ENCODE data around the gene PLCB1.

DNA sequence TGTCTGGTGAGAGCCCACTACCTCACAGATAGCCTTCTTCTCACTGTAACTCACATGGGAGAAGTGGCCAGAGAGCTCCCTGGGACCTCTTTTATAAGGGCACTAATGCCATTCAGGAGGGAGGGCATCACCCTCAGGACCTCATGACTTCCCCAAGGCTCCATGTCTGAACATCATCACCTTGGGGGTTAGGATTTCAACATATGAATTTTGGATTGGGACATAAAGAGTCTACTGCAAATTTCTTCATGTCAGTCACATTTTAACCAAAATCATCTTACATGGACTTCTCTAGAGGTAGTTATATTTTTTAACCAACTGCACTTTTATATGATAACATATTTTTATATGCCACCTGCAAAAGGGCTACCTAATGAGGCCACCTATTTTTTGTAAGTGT lies 324.7 kb downstream of the PLCB1 start:
- TF ChIP-seq EZH2 (IDR thresholded peaks at IDR 0.05; ENCODE audit: low read depth, unreplicated experiment) (no peak), POLR2AphosphoS5 (IDR thresholded peaks at IDR 0.05; ENCODE audit: low read depth) (no peak), EZH2phosphoT487 (IDR thresholded peaks at IDR 0.05; ENCODE audit: unreplicated experiment) (no peak), CREB1 (CRISPR knock-in tag; IDR thresholded peaks at IDR 0.05; ENCODE audit: low read depth) (no peak), NANOG (IDR thresholded peaks at IDR 0.05; ENCODE audit: borderline replicate concordance) (no peak), ZNF114 (CRISPR knock-in tag; IDR thresholded peaks at IDR 0.05) (no peak)
- TF ChIP-seq, protein P1, sequence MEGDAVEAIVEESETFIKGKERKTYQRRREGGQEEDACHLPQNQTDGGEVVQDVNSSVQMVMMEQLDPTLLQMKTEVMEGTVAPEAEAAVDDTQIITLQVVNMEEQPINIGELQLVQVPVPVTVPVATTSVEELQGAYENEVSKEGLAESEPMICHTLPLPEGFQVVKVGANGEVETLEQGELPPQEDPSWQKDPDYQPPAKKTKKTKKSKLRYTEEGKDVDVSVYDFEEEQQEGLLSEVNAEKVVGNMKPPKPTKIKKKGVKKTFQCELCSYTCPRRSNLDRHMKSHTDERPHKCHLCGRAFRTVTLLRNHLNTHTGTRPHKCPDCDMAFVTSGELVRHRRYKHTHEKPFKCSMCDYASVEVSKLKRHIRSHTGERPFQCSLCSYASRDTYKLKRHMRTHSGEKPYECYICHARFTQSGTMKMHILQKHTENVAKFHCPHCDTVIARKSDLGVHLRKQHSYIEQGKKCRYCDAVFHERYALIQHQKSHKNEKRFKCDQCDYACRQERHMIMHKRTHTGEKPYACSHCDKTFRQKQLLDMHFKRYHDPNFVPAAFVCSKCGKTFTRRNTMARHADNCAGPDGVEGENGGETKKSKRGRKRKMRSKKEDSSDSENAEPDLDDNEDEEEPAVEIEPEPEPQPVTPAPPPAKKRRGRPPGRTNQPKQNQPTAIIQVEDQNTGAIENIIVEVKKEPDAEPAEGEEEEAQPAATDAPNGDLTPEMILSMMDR (conservative IDR thresholded peaks at IDR 0.05; ENCODE audit: low read depth in 2 of 2), result no peak
- TF ChIP-seq, protein P2, sequence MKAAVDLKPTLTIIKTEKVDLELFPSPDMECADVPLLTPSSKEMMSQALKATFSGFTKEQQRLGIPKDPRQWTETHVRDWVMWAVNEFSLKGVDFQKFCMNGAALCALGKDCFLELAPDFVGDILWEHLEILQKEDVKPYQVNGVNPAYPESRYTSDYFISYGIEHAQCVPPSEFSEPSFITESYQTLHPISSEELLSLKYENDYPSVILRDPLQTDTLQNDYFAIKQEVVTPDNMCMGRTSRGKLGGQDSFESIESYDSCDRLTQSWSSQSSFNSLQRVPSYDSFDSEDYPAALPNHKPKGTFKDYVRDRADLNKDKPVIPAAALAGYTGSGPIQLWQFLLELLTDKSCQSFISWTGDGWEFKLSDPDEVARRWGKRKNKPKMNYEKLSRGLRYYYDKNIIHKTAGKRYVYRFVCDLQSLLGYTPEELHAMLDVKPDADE (IDR thresholded peaks at IDR 0.05), result no peak
- TF ChIP-seq, protein P3, sequence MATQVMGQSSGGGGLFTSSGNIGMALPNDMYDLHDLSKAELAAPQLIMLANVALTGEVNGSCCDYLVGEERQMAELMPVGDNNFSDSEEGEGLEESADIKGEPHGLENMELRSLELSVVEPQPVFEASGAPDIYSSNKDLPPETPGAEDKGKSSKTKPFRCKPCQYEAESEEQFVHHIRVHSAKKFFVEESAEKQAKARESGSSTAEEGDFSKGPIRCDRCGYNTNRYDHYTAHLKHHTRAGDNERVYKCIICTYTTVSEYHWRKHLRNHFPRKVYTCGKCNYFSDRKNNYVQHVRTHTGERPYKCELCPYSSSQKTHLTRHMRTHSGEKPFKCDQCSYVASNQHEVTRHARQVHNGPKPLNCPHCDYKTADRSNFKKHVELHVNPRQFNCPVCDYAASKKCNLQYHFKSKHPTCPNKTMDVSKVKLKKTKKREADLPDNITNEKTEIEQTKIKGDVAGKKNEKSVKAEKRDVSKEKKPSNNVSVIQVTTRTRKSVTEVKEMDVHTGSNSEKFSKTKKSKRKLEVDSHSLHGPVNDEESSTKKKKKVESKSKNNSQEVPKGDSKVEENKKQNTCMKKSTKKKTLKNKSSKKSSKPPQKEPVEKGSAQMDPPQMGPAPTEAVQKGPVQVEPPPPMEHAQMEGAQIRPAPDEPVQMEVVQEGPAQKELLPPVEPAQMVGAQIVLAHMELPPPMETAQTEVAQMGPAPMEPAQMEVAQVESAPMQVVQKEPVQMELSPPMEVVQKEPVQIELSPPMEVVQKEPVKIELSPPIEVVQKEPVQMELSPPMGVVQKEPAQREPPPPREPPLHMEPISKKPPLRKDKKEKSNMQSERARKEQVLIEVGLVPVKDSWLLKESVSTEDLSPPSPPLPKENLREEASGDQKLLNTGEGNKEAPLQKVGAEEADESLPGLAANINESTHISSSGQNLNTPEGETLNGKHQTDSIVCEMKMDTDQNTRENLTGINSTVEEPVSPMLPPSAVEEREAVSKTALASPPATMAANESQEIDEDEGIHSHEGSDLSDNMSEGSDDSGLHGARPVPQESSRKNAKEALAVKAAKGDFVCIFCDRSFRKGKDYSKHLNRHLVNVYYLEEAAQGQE (IDR thresholded peaks at IDR 0.05; ENCODE audit: unreplicated experiment), result no peak
- TF ChIP-seq, protein P4, sequence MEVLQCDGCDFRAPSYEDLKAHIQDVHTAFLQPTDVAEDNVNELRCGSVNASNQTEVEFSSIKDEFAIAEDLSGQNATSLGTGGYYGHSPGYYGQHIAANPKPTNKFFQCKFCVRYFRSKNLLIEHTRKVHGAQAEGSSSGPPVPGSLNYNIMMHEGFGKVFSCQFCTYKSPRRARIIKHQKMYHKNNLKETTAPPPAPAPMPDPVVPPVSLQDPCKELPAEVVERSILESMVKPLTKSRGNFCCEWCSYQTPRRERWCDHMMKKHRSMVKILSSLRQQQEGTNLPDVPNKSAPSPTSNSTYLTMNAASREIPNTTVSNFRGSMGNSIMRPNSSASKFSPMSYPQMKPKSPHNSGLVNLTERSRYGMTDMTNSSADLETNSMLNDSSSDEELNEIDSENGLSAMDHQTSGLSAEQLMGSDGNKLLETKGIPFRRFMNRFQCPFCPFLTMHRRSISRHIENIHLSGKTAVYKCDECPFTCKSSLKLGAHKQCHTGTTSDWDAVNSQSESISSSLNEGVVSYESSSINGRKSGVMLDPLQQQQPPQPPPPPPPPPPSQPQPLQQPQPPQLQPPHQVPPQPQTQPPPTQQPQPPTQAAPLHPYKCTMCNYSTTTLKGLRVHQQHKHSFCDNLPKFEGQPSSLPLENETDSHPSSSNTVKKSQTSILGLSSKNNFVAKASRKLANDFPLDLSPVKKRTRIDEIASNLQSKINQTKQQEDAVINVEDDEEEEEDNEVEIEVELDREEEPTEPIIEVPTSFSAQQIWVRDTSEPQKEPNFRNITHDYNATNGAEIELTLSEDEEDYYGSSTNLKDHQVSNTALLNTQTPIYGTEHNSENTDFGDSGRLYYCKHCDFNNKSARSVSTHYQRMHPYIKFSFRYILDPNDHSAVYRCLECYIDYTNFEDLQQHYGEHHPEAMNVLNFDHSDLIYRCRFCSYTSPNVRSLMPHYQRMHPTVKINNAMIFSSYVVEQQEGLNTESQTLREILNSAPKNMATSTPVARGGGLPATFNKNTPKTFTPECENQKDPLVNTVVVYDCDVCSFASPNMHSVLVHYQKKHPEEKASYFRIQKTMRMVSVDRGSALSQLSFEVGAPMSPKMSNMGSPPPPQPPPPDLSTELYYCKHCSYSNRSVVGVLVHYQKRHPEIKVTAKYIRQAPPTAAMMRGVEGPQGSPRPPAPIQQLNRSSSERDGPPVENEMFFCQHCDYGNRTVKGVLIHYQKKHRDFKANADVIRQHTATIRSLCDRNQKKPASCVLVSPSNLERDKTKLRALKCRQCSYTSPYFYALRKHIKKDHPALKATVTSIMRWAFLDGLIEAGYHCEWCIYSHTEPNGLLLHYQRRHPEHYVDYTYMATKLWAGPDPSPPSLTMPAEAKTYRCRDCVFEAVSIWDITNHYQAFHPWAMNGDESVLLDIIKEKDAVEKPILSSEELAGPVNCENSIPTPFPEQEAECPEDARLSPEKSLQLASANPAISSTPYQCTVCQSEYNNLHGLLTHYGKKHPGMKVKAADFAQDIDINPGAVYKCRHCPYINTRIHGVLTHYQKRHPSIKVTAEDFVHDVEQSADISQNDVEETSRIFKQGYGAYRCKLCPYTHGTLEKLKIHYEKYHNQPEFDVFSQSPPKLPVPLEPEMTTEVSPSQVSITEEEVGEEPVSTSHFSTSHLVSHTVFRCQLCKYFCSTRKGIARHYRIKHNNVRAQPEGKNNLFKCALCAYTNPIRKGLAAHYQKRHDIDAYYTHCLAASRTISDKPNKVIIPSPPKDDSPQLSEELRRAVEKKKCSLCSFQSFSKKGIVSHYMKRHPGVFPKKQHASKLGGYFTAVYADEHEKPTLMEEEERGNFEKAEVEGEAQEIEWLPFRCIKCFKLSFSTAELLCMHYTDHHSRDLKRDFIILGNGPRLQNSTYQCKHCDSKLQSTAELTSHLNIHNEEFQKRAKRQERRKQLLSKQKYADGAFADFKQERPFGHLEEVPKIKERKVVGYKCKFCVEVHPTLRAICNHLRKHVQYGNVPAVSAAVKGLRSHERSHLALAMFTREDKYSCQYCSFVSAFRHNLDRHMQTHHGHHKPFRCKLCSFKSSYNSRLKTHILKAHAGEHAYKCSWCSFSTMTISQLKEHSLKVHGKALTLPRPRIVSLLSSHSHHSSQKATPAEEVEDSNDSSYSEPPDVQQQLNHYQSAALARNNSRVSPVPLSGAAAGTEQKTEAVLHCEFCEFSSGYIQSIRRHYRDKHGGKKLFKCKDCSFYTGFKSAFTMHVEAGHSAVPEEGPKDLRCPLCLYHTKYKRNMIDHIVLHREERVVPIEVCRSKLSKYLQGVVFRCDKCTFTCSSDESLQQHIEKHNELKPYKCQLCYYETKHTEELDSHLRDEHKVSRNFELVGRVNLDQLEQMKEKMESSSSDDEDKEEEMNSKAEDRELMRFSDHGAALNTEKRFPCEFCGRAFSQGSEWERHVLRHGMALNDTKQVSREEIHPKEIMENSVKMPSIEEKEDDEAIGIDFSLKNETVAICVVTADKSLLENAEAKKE (CRISPR knock-in tag; IDR thresholded peaks at IDR 0.05), result no peak
